HUES6 (cell line): ENCODE measurements around the gene SPIN2A.
"Not testable (repeated sequence)": the region's sequence is repeated elsewhere in the genome, so short reads cannot be mapped to it uniquely, and the experiment has no call there.

Experiments
- H3K27ac ChIP-seq: 2 replicates; pipeline ENCODE4 v1.7.0; 2013; ENCODE audit warnings: low read depth, mild to moderate bottlenecking, low read length, inconsistent platforms
- H3K27me3 ChIP-seq: 2 replicates; pipeline ENCODE4 v1.6.1; 2013; ENCODE audit warnings: low read length; ENCODE audit not compliant: control insufficient read depth, insufficient read depth
- H3K36me3 ChIP-seq: 2 replicates; pipeline ENCODE4 v1.6.1; 2013; ENCODE audit warnings: low read length; ENCODE audit not compliant: control insufficient read depth, insufficient read depth
- H3K4me1 ChIP-seq: 2 replicates; pipeline ENCODE4 v1.6.1; 2013; ENCODE audit warnings: low read length; ENCODE audit not compliant: control insufficient read depth, insufficient read depth
- H3K4me3 ChIP-seq: 2 replicates; pipeline ENCODE4 v1.5.1; 2013; ENCODE audit warnings: low read depth, low read length
- H3K9ac ChIP-seq: one replicate; pipeline ENCODE4 v1.6.1; 2013; ENCODE audit warnings: mild to moderate bottlenecking, low read length
- H3K9me3 ChIP-seq: 2 replicates; pipeline ENCODE4 v1.6.1; 2013; ENCODE audit warnings: low read depth, low read length; ENCODE audit not compliant: control insufficient read depth, insufficient read depth

Gene SPIN2A

DNA sequence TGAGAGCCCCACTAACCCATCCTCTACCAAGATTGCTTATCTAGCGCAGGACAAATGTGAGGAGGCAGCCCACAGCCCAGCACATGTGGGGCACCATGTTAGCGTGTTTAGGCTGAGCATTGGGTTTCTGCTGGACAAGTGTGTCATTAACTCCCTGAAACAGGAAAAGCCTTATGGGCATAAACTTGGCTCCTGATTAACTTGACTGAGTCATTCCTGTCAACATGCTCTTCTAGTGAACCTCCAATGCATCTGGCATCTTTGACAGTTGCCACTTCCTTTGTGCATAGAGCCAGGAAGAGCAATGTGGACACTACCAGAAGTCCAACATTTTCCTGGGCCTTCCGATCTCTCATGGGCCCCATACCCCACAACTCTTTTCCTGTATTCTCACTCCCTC lies 2.5 kb downstream of the SPIN2A start:
- peaks cover 2% of the 10 kb centered on the region; the same call in 1 of the 2 replicates for H3K9me3 ChIP-seq
- no peak overlapping the region for H3K4me3 ChIP-seq
- H3K4me1 ChIP-seq: no peaks in the 10 kb centered on the region
- H3K27me3 ChIP-seq: no peaks in the 10 kb centered on the region
- no peak overlapping the region for H3K9ac ChIP-seq
- no peaks in the 10 kb centered on the region for H3K36me3 ChIP-seq
- no peak overlapping the region for H3K27ac ChIP-seq

DNA sequence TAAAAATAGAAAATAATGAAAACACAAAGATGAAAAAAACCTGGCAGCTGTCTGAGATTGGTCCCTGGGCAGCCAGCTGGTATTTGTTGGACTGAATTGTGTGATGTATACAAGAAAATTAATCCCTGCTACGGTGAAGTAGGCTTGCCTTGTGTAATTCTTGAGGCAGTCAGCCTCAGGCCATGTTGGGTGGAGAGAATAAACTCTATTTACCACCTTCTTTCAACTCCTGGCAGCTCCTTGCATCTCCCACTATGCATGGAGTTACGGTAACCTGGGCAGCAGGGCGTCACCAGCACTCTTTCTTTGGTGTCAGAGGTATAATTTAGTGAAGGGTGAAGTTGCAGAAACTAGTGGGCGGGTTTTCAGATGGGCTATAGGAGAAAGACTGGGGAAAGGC lies 3.5 kb downstream of the SPIN2A start:
- no peak overlapping the region for H3K9ac ChIP-seq
- no peak overlapping the region for H3K4me3 ChIP-seq
- H3K4me1 ChIP-seq: no peaks in the 10 kb centered on the region
- H3K9me3 ChIP-seq: peaks cover 2% of the 10 kb centered on the region; the same call in 1 of the 2 replicates
- H3K27ac ChIP-seq: no peak overlapping the region
- no peaks in the 10 kb centered on the region for H3K36me3 ChIP-seq
- no peaks in the 10 kb centered on the region for H3K27me3 ChIP-seq

DNA sequence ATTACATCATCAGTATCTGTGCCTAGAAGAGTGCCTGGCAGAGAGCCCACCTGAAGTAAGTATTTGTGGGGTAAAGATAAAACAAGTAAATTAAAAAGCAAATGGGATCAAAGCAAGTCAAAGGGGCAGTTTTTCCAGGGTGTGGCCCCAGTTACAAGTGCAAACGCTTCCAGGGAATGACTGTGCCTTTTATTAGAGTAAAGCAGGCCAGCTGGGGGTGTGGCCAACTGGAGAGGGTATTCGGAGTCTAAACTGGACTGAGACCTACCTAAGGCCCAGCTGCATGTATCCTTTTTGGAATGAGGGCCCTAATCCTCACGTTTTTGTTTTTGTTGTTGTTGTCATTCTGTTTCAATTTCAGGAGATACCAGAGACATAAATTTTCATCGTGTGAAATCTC lies 3.9 kb downstream of the SPIN2A start:
- H3K9ac ChIP-seq, H3K4me3 ChIP-seq, H3K9me3 ChIP-seq, H3K27ac ChIP-seq, H3K4me1 ChIP-seq, H3K36me3 ChIP-seq, H3K27me3 ChIP-seq: not testable (repeated sequence)

DNA sequence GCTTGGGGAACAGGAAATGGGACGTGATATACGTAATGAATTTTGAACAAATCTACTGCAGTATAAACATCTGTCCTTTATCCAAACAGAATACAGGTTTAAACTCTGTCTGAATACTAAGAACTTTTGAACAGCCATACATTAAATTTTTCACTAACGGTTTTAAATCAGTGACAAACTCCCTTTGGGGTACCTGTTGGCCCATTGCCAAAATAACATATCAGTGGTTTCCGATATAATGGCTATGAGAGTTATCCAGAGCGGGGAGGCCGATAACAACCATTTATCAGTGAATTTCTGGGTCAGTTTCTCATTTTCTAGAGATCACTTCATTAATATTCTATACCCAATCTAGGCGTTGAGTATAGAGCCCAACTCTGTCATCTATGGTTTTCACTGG lies 5.2 kb downstream of the SPIN2A start:
- Histone ChIP-seq H3K27me3 (no peaks in the 10 kb centered on the region), H3K27ac (no peak overlapping the region), H3K36me3 (no peaks in the 10 kb centered on the region), H3K4me1 (no peaks in the 10 kb centered on the region), H3K4me3 (no peak overlapping the region), H3K9me3 (peaks cover 2% of the 10 kb centered on the region; the same call in 1 of the 2 replicates), H3K9ac (no peak overlapping the region)

DNA sequence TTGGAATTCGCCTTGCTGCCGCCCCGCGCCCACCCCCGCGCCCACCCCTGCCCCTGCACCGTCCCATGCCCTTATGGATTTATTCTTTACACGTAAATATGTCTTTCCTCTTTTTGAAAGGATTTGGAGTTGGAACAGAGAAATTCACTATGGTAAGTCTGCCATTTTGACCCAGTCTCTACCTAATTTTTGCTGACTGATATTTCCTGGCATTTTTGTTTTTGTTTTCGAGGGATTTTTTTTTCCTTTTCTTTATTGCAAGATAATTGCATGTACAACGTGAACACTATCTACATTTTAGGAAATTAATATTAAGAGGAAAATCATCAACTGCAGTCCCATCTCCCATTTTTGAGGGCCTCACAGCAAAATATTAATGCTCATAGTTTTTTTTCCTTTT lies 15.4 kb downstream of the SPIN2A start:
- Histone ChIP-seq H3K4me3 (peak overlapping the region; percentile 94), H3K9me3 (peaks cover 2% of the 10 kb centered on the region; the same call in 1 of the 2 replicates), H3K27ac (0 out of 2 replicates have a peak overlapping the region, but pooled peaks have one; percentile 18), H3K36me3 (peaks cover 14% of the 10 kb centered on the region), H3K4me1 (no peaks in the 10 kb centered on the region), H3K9ac (no peak overlapping the region), H3K27me3 (no peaks in the 10 kb centered on the region)

DNA sequence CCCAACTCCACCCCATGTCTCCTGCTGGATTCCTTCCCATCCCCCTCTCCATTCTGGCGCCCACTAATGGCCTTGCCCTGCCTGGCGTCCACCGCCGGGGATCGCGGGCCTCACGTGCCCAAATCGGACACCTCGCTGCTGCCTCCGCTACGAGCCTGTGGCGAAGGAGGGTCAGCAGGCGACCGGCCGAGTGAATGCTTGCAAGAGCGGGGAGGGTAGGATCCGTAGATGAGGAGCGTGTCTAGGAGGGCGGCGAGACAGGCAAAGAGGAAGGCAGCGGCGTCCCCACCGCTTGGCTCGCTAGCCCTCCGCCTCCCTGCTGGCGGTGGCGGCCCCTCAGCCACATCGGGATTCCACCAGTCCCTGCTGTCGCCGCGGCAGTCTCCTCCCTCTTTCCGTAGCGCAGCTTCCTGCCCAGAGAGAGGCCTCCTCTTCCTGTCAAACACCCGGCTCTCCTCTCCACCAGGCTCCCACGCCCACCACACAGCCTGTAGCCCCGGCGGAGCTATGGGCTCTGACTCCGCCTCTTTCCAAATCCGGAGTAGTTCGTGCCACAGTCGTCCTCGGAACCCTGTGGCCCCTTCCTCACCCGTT lies 15.9 kb downstream of the SPIN2A start, which contains the start of gene SPIN2B:
SPIN2B (minus strand) TSS at position 387 of the 594 bp plus-strand sequence.
- H3K36me3 ChIP-seq: peaks cover 14% of the 10 kb centered on the region
- H3K27me3 ChIP-seq: no peaks in the 10 kb centered on the region
- peak within 1 kb of the TSS; percentile 56; the same call in 1 of the 2 replicates for H3K27ac ChIP-seq
- peak within 1 kb of the TSS; percentile 94 for H3K4me3 ChIP-seq
- no peaks in the 10 kb centered on the region for H3K4me1 ChIP-seq
- H3K9me3 ChIP-seq: no peaks in the 10 kb centered on the region
- H3K9ac ChIP-seq: peak within 1 kb of the TSS; percentile 89

DNA sequence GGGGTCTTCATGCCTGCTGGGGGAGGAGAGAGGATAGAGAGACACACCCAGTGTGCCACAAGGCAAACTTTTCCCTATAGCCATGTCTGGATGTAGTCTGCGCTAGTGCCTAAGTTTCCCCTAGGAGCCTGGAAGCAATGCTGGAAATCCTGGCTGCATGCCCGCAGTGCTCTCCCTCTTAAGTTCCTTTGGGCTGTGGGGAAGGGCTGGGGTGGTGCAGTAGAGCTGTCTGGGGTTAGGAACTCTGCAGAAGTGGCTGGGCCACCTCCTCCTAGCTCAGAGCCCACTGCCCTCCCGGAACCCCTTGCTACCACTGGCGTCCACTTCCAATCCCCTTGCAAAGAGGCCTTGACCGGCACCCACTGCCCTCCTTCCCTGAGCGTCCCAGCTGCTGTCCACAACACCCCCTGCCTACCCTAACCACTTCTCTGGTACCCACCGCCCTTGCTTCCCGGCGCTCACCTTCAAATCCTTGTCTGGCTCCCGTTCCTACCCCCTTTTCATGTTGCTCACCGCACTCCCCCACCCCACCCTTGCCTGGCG lies 16.5 kb downstream of the SPIN2A start:
- not testable (repeated sequence) for H3K27me3 ChIP-seq, H3K4me1 ChIP-seq, H3K9me3 ChIP-seq
- peak overlapping the region; percentile 89 for H3K9ac ChIP-seq
- H3K4me3 ChIP-seq: peak overlapping the region; percentile 94
- peaks cover 14% of the 10 kb centered on the region for H3K36me3 ChIP-seq
- peak overlapping the region; percentile 56; the same call in 1 of the 2 replicates for H3K27ac ChIP-seq

DNA sequence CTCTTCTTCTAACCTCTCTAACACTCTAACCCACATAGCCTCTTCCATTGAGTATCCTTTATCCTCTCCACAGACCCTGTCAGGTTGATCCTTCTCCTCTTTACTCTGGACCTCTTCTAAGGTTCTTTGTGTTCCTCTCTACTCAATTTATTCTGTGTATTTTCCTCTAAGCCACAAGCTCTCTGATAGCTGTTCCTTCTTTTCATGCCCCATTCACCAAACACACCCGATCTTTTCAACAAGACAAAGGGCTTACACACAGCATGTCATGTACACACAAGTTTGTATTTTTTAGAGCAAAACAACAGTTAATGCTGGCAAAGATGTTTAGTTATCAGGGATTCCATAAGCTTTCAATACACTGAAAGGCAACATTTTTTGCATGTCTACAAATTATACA lies 17.8 kb downstream of the SPIN2A start:
- Histone ChIP-seq H3K27me3 (no peaks in the 10 kb centered on the region), H3K27ac (no peak overlapping the region), H3K9ac (no peak overlapping the region), H3K9me3 (no peaks in the 10 kb centered on the region), H3K4me3 (no peak overlapping the region), H3K36me3 (peaks cover 14% of the 10 kb centered on the region), H3K4me1 (no peaks in the 10 kb centered on the region)

DNA sequence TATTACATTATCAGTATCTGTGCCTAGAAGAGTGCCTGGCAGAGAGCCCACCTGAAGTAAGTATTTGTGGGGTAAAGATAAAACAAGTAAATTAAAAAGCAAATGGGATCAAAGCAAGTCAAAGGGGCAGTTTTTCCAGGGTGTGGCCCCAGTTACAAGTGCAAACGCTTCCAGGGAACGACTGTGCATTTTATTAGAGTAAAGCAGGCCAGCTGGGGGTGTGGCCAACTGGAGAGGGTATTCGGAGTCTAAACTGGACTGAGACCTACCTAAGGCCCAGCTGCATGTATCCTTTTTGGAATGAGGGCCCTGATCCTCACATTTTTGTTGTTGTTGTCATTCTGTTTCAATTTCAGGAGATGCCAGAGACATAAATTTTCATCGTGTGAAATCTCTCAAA lies 19.6 kb downstream of the SPIN2A start:
- H3K4me3 ChIP-seq, H3K4me1 ChIP-seq, H3K9me3 ChIP-seq, H3K27me3 ChIP-seq, H3K27ac ChIP-seq, H3K9ac ChIP-seq: not testable (repeated sequence)
- H3K36me3 ChIP-seq: peaks cover 29% of the 10 kb centered on the region

DNA sequence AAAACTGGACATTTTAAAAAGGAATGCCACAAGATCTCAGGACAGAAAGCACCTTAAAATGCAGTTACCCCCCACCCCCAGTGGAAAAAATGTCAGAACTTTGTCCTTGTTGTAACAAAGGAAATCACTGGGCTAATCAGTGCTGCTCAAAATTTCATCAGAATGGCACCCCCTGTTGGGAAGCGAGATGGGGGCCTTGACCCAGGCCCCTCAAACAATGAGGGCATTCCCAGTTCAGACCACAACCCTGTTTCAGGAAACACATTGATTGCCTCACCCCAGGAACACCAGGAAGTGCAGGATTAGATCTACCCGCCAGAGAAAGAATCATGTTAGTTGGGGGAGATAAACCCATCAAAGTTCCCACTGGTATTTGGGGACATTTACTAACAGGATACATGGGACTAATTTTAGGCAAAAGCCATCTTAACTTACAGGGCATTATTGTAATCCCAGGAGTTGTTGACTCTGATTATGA lies 32.2 kb downstream of the SPIN2A start:
- peak overlapping the region; percentile 41; the same call in 1 of the 2 replicates for H3K27ac ChIP-seq
- H3K27me3 ChIP-seq: no peaks in the 10 kb centered on the region
- H3K36me3 ChIP-seq: peaks cover 31% of the 10 kb centered on the region
- H3K9me3 ChIP-seq: peaks cover 47% of the 10 kb centered on the region
- H3K4me1 ChIP-seq: peaks cover 10% of the 10 kb centered on the region; the same call in 1 of the 2 replicates
- H3K4me3 ChIP-seq: peak overlapping the region; percentile 30; the same call in 1 of the 2 replicates
- peak overlapping the region; percentile 48 for H3K9ac ChIP-seq

DNA sequence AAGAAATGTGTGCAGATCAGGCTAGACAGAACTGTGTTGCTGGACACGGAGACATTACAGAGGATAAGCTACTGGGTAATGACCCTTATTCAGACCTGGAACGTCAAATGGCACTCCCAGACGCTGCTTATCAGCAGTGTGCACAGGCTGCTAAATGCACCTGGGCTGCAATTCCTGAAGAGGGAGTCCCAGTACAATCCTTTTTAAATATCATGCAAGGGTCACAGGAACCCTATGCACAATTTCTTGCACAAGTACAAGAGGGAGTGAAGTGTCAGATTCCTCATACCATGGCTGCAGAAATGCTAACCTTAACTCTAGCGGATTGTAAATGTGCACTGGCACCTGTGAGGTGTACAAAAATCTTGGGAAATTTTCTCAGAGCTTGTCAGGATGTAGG lies 32.8 kb downstream of the SPIN2A start:
- H3K9ac ChIP-seq: peak overlapping the region; percentile 48

More for the DNA sequence above, 32.8 kb downstream of the SPIN2A start:
- H3K4me1 ChIP-seq: peaks cover 10% of the 10 kb centered on the region; the same call in 1 of the 2 replicates
- no peak overlapping the region; the same call in 1 of the 2 replicates for H3K27ac ChIP-seq
- no peak overlapping the region for H3K4me3 ChIP-seq
- H3K9me3 ChIP-seq: peaks cover 48% of the 10 kb centered on the region
- no peaks in the 10 kb centered on the region for H3K27me3 ChIP-seq
- peaks cover 30% of the 10 kb centered on the region for H3K36me3 ChIP-seq
